ENCODE data around the gene FFAR4. TPM values are rescaled to one million over a fixed set of nuclear protein-coding genes. Genes with fewer than 3 reads are reported as not detected.

The FFAR4 gene
- total RNA-seq, 2 experiments from 2014 or later = not detected

DNA sequence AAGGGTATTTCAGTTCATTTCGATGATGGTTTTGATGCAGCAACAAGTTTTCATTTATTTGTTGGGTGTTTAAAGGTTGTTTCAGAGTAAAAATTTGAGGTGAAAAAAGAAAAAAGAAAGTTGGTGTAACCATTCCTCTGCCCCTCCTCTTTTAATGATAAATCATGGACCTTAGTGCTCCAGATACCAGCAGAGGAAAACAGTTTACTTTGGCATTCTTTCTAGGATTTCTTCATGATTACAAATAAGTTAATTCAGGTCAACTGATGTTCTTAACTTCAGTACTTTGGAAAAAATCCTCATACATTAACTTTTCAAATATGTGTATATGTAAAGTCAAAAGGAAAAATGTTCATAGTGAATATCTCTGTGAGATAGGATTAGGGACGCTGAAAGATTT, 36.6 kb downstream of the FFAR4 start:
- Mint-ChIP-seq H3K9me3 (ENCODE audit: low read depth) (peaks cover 3% of the 10 kb centered on the region), H3K4me3 (no peak overlapping the region), H3K4me1 (no peaks in the 10 kb centered on the region), H3K36me3 (ENCODE audit: low read depth) (no peaks in the 10 kb centered on the region), H3K27me3 (peaks cover 46% of the 10 kb centered on the region), H3K27ac (no peak overlapping the region)
- DNase-seq (no peak), ATAC-seq (no peak)
- CTCF ChIA-PET = no interaction called here
- intact Hi-C loops (cut with DNase I, micrococcal nuclease) = no loop called here
- POLR2A ChIA-PET = no interaction called here

GRCh38 chr10:93604146-93604545, 37.7 kb downstream of the FFAR4 start:
- ATAC-seq = no peak

GRCh38 chr10:93608421-93608820, 42.0 kb downstream of the FFAR4 start:
- POLR2A ChIA-PET = no interaction called here
- intact Hi-C loops (cut with DNase I, micrococcal nuclease) = no loop called here
- no peak overlapping the region for H3K27ac Mint-ChIP-seq

More at GRCh38 chr10:93604146-93604545, 37.7 kb downstream of the FFAR4 start:
- Mint-ChIP-seq H3K27ac (no peak overlapping the region), H3K4me3 (no peak overlapping the region), H3K9me3 (ENCODE audit: low read depth) (peaks cover 3% of the 10 kb centered on the region), H3K4me1 (no peaks in the 10 kb centered on the region), H3K36me3 (ENCODE audit: low read depth) (no peaks in the 10 kb centered on the region), H3K27me3 (peaks cover 45% of the 10 kb centered on the region)
- ChIA-PET POLR2A (no interaction called here), CTCF (no interaction called here)
- intact Hi-C loops (cut with DNase I, micrococcal nuclease) = no loop called here
- no peak for DNase-seq

GRCh38 chr10:93612311-93612710, 45.8 kb downstream of the FFAR4 start, which contains the start of gene PDE6C:
TSS of gene PDE6C (plus strand) at chr10:93612537. CDS start at chr10:93612726, 189 bp downstream.
- no peak for ATAC-seq
- H3K36me3 Mint-ChIP-seq (ENCODE audit: low read depth) = no peaks in the 10 kb centered on the region
- H3K4me3 Mint-ChIP-seq = no peak within 1 kb of the TSS
- H3K9me3 Mint-ChIP-seq (ENCODE audit: low read depth) = peaks cover 1% of the 10 kb centered on the region
- intact Hi-C loops (cut with DNase I, micrococcal nuclease) = no loop called here
- ChIA-PET CTCF (interaction anchor here (0.9 to 1.1 kb wide), 2 partner anchors 31 to 247 kb away, joined by 3 read pairs; no protein-coding TSS in a partner anchor), POLR2A (no interaction called here)
- no peaks in the 10 kb centered on the region for H3K4me1 Mint-ChIP-seq
- H3K27ac Mint-ChIP-seq = no peak within 1 kb of the TSS
- DNase-seq = no peak
- H3K27me3 Mint-ChIP-seq = peaks cover 6% of the 10 kb centered on the region

More at GRCh38 chr10:93608421-93608820, 42.0 kb downstream of the FFAR4 start:
- no peaks in the 10 kb centered on the region for H3K4me1 Mint-ChIP-seq
- no peak for ATAC-seq
- CTCF ChIA-PET = no interaction called here
- H3K36me3 Mint-ChIP-seq (ENCODE audit: low read depth) = no peaks in the 10 kb centered on the region
- H3K4me3 Mint-ChIP-seq = no peak overlapping the region
- no peak for DNase-seq
- peaks cover 18% of the 10 kb centered on the region for H3K27me3 Mint-ChIP-seq
- peaks cover 3% of the 10 kb centered on the region for H3K9me3 Mint-ChIP-seq (ENCODE audit: low read depth)

DNA sequence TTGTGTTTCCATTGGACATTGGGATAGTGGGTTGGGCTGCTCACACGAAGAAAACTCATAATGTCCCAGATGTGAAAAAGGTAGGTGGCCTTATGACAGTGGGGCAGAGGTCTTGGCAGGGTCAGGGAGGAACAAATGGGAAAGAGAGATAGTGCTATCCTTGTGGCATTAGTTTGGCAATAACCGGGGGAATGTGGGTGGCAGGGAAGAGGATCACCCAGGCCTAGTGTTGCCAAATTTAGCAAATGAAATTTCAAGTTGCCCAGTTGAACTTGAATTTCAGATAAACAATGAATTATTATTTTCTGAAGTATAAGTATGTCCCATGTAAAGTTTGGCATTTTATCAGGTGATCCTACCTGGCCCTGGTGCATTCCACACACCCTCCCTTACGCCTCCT, 46.7 kb downstream of the FFAR4 start:
- no peak for ATAC-seq
- H3K27ac Mint-ChIP-seq = no peak overlapping the region
- intact Hi-C loops (cut with DNase I, micrococcal nuclease) = no loop called here
- ChIA-PET CTCF (no interaction called here), POLR2A (no interaction called here)
- peaks cover 4% of the 10 kb centered on the region for H3K27me3 Mint-ChIP-seq
- no peak for DNase-seq
- no peak overlapping the region for H3K4me3 Mint-ChIP-seq
- H3K36me3 Mint-ChIP-seq (ENCODE audit: low read depth) = no peaks in the 10 kb centered on the region
- no peaks in the 10 kb centered on the region for H3K9me3 Mint-ChIP-seq (ENCODE audit: low read depth)
- no peaks in the 10 kb centered on the region for H3K4me1 Mint-ChIP-seq

- H3K9me3 Mint-ChIP-seq (ENCODE audit: low read depth) = no peaks in the 10 kb centered on the region
- ATAC-seq (no peak), DNase-seq (no peak)
- H3K4me1 Mint-ChIP-seq = no peaks in the 10 kb centered on the region
- H3K27ac Mint-ChIP-seq = no peak overlapping the region
- CTCF ChIA-PET = no interaction called here
- POLR2A ChIA-PET = no interaction called here
- H3K4me3 Mint-ChIP-seq = no peak overlapping the region
- no peaks in the 10 kb centered on the region for H3K36me3 Mint-ChIP-seq (ENCODE audit: low read depth)
- intact Hi-C loops (cut with DNase I, micrococcal nuclease) = no loop called here
- no peaks in the 10 kb centered on the region for H3K27me3 Mint-ChIP-seq
These were observed 47.8 kb downstream of the FFAR4 start for GRCh38 chr10:93614101-93614825.

- Mint-ChIP-seq H3K4me3 (no peak overlapping the region), H3K4me1 (no peaks in the 10 kb centered on the region), H3K36me3 (ENCODE audit: low read depth) (no peaks in the 10 kb centered on the region), H3K9me3 (ENCODE audit: low read depth) (no peaks in the 10 kb centered on the region), H3K27me3 (no peaks in the 10 kb centered on the region), H3K27ac (no peak overlapping the region)
- intact Hi-C loops (cut with DNase I, micrococcal nuclease) = no loop called here
- ATAC-seq (no peak), DNase-seq (no peak)
- CTCF ChIA-PET = interaction anchor here (0.6 kb wide), 2 partner anchors 68 to 646 kb away, joined by 3 read pairs; no protein-coding TSS in a partner anchor
- POLR2A ChIA-PET = no interaction called here
These were observed 49.2 kb downstream of the FFAR4 start for GRCh38 chr10:93615576-93616235.

GRCh38 chr10:93620925-93621324, 54.5 kb downstream of the FFAR4 start:
- ATAC-seq = no peak
- H3K4me1 Mint-ChIP-seq = no peaks in the 10 kb centered on the region
- peaks cover 3% of the 10 kb centered on the region for H3K27me3 Mint-ChIP-seq
- no peak overlapping the region for H3K27ac Mint-ChIP-seq
- CTCF ChIA-PET = no interaction called here
- DNase-seq = no peak
- H3K36me3 Mint-ChIP-seq (ENCODE audit: low read depth) = no peaks in the 10 kb centered on the region
- intact Hi-C loops (cut with DNase I, micrococcal nuclease) = no loop called here
- no peaks in the 10 kb centered on the region for H3K9me3 Mint-ChIP-seq (ENCODE audit: low read depth)
- POLR2A ChIA-PET = no interaction called here
- no peak overlapping the region for H3K4me3 Mint-ChIP-seq

- intact Hi-C loops (cut with DNase I, micrococcal nuclease) = no loop called here
- no peak for DNase-seq
- Mint-ChIP-seq H3K36me3 (ENCODE audit: low read depth) (no peaks in the 10 kb centered on the region), H3K27me3 (peaks cover 3% of the 10 kb centered on the region), H3K4me1 (no peaks in the 10 kb centered on the region), H3K27ac (no peak overlapping the region), H3K9me3 (ENCODE audit: low read depth) (no peaks in the 10 kb centered on the region), H3K4me3 (no peak overlapping the region)
- ATAC-seq = no peak
- ChIA-PET CTCF (no interaction called here), POLR2A (no interaction called here)
These were observed 56.5 kb downstream of the FFAR4 start for GRCh38 chr10:93622942-93623341.

DNA sequence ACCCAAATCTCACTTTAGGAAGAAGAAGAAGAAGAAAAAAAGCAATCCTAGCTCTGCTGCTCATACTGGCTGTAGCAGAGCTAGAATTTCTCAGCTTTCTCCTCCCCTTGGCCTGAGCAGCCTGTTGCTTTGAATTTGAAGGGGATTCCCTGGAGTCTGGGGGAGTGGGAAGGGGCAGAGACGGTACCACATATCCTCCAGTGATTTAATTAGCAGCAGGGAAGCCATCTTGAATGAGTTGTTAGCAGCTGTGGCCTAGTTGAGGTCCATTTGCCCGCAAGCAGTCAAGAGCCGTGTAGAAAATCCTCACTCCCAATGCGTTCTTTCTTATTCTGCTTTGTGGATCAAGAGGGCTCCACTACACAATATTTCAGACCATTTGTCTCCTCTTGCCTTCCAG, 62.4 kb downstream of the FFAR4 start:
- Mint-ChIP-seq H3K4me1 (no peaks in the 10 kb centered on the region), H3K4me3 (no peak overlapping the region), H3K27ac (no peak overlapping the region), H3K27me3 (peaks cover 9% of the 10 kb centered on the region), H3K36me3 (ENCODE audit: low read depth) (no peaks in the 10 kb centered on the region), H3K9me3 (ENCODE audit: low read depth) (no peaks in the 10 kb centered on the region)
- DNase-seq = no peak
- no peak for ATAC-seq
- ChIA-PET POLR2A (no interaction called here), CTCF (interaction anchor here (0.6 to 1.1 kb wide), 2 partner anchors 16 to 89 kb away, joined by 3 read pairs; no protein-coding TSS in a partner anchor)
- intact Hi-C loops (cut with DNase I, micrococcal nuclease) = no loop called here

- Mint-ChIP-seq H3K27me3 (peaks cover 9% of the 10 kb centered on the region), H3K4me1 (no peaks in the 10 kb centered on the region), H3K9me3 (ENCODE audit: low read depth) (no peaks in the 10 kb centered on the region), H3K27ac (no peak overlapping the region), H3K4me3 (no peak overlapping the region), H3K36me3 (ENCODE audit: low read depth) (no peaks in the 10 kb centered on the region)
- ChIA-PET POLR2A (no interaction called here), CTCF (interaction anchor here (0.7 kb wide), 1 partner anchor 13 kb away, joined by 3 read pairs; no protein-coding TSS in a partner anchor)
- intact Hi-C loops (cut with DNase I, micrococcal nuclease) = no loop called here
- DNase-seq (no peak), ATAC-seq (no peak)
These were observed 63.3 kb downstream of the FFAR4 start for GRCh38 chr10:93629647-93630305.

Measured in activated CD4-positive, alpha-beta T cell treated with anti-CD3 and anti-CD28 coated beads for 36 hours (primary cell).